Activated CD4-positive, CD25-positive, alpha-beta regulatory T cell (primary cell): ENCODE results near the gene PALLD.

Experiments
- DNase-seq, 4 experiments: peaks; one replicate each; lab custom pipeline; 2025; lab: John Stamatoyannopoulos, UW

The PALLD gene

GRCh38 chr4:168558599-168558998 is 61.7 kb downstream of the PALLD start:
- no peak for DNase-seq

- DNase-seq = no peak
These were observed 63.6 kb downstream of the PALLD start for GRCh38 chr4:168560184-168561180.

- no peak for DNase-seq
These were observed 65.3 kb downstream of the PALLD start for GRCh38 chr4:168562041-168562571.

GRCh38 chr4:168564023-168564422 is 67.2 kb downstream of the PALLD start:
- DNase-seq = no peak

GRCh38 chr4:168565130-168565529 is 68.3 kb downstream of the PALLD start:
- DNase-seq = no peak

GRCh38 chr4:168566726-168567125 is 69.9 kb downstream of the PALLD start:
- no peak for DNase-seq

GRCh38 chr4:168569066-168569930 is 72.4 kb downstream of the PALLD start:
- no peak for DNase-seq

- DNase-seq = no peak
These were observed 73.1 kb downstream of the PALLD start for GRCh38 chr4:168569931-168570276.

GRCh38 chr4:168570466-168570865 is 73.6 kb downstream of the PALLD start:
- DNase-seq = no peak

GRCh38 chr4:168572002-168572401 is 75.2 kb downstream of the PALLD start:
- no peak for DNase-seq

GRCh38 chr4:168573870-168574269 is 77.0 kb downstream of the PALLD start:
- no peak for DNase-seq

- DNase-seq = no peak
These were observed 77.9 kb downstream of the PALLD start for GRCh38 chr4:168574581-168575295.

- DNase-seq = no peak
These were observed 78.6 kb downstream of the PALLD start for GRCh38 chr4:168575473-168575872.

- no peak for DNase-seq
These were observed 80.8 kb downstream of the PALLD start for GRCh38 chr4:168577624-168578023.

GRCh38 chr4:168580228-168580627 is 83.4 kb downstream of the PALLD start:
- DNase-seq = no peak

GRCh38 chr4:168584321-168584771 is 87.5 kb downstream of the PALLD start:
- no peak for DNase-seq

GRCh38 chr4:168585168-168586091 is 88.6 kb downstream of the PALLD start:
- DNase-seq = no peak

GRCh38 chr4:168586926-168587325 is 90.1 kb downstream of the PALLD start:
- no peak for DNase-seq

GRCh38 chr4:168587411-168588125 is 90.7 kb downstream of the PALLD start:
- no peak for DNase-seq

GRCh38 chr4:168588916-168589531 is 92.2 kb downstream of the PALLD start:
- no peak for DNase-seq
